ENCODE data around the gene STXBP5. TPM values are rescaled to one million over a fixed set of nuclear protein-coding genes. Genes with fewer than 3 reads are reported as not detected.

The STXBP5 gene
- total RNA-seq, 1 experiment from 2014 or later, result 17.9 TPM

DNA sequence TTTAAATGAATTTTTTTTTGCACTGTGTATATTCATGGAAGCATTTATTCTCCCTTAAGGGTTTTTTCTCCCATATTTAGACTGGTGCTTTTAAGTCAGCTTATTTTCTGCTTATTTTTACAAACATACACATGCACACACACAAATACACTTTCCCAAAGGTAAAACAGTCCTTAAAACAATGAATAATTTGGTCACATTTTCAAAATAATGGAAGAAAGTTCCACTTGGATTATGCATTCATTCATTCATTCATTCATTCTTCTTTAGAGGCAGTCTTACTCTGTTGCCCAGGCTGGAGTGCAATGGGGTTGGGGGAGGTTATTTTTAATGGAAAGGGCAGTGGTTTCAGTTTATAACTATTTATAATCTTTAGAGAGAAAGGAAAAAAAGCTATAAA lies 69.8 kb downstream of the STXBP5 start:
- no peak overlapping the region for H3K27ac Mint-ChIP-seq (ENCODE audit: unreplicated experiment)
- intact Hi-C loops (cut with micrococcal nuclease; ENCODE audit: unreplicated experiment), result no loop called here
- no peaks in the 10 kb centered on the region for H3K27me3 Mint-ChIP-seq (ENCODE audit: insufficient read depth, unreplicated experiment)
- H3K4me3 Mint-ChIP-seq (ENCODE audit: unreplicated experiment), result no peak overlapping the region
- H3K9me3 ChIP-seq, result no peaks in the 10 kb centered on the region
- no peaks in the 10 kb centered on the region for H3K4me1 Mint-ChIP-seq (ENCODE audit: low read depth, unreplicated experiment)
- TF ChIP-seq CTCF (IDR thresholded peaks at IDR 0.05; ENCODE audit: insufficient read depth in 1 of 2, low read depth in 1 of 2, low read length in 1 of 2, severe bottlenecking in 1 of 2, unreplicated experiment in 1 of 2), result no peak
- H3K4me1 ChIP-seq, result no peaks in the 10 kb centered on the region
- H3K4me3 ChIP-seq (ENCODE audit: low read depth, low read length), result no peak overlapping the region
- no peak for DNase-seq
- ChIA-PET CTCF (no interaction called here), POLR2A (no interaction called here)
- H3K36me3 ChIP-seq (ENCODE audit: control insufficient read depth, insufficient read depth, low read length), result no peaks in the 10 kb centered on the region
- no peaks in the 10 kb centered on the region for H3K9me3 Mint-ChIP-seq (ENCODE audit: unreplicated experiment)
- H3K27me3 ChIP-seq (replicated peaks; ENCODE audit: control insufficient read depth, insufficient read depth, low read length), result no peaks in the 10 kb centered on the region
- no TSS peak for BruUV-seq (replicated peaks)
- peaks cover 24% of the 10 kb centered on the region for H3K36me3 Mint-ChIP-seq (ENCODE audit: insufficient read depth, unreplicated experiment)

GRCh38 chr6:147274776-147275175 lies 70.6 kb downstream of the STXBP5 start:
- Mint-ChIP-seq H3K27me3 (ENCODE audit: insufficient read depth, unreplicated experiment) (no peaks in the 10 kb centered on the region), H3K27ac (ENCODE audit: unreplicated experiment) (no peak overlapping the region), H3K9me3 (ENCODE audit: unreplicated experiment) (no peaks in the 10 kb centered on the region), H3K4me1 (ENCODE audit: low read depth, unreplicated experiment) (no peaks in the 10 kb centered on the region), H3K36me3 (ENCODE audit: insufficient read depth, unreplicated experiment) (peaks cover 23% of the 10 kb centered on the region), H3K4me3 (ENCODE audit: unreplicated experiment) (no peak overlapping the region)
- TF ChIP-seq CTCF (IDR thresholded peaks at IDR 0.05; ENCODE audit: insufficient read depth in 1 of 2, low read depth in 1 of 2, low read length in 1 of 2, severe bottlenecking in 1 of 2, unreplicated experiment in 1 of 2), result no peak
- POLR2A ChIA-PET, result no interaction called here
- Histone ChIP-seq H3K4me3 (ENCODE audit: low read depth, low read length) (no peak overlapping the region), H3K9me3 (no peaks in the 10 kb centered on the region), H3K4me1 (no peaks in the 10 kb centered on the region), H3K27me3 (replicated peaks; ENCODE audit: control insufficient read depth, insufficient read depth, low read length) (no peaks in the 10 kb centered on the region), H3K36me3 (ENCODE audit: control insufficient read depth, insufficient read depth, low read length) (no peaks in the 10 kb centered on the region)
- DNase-seq, result no peak
- BruUV-seq (replicated peaks), result no TSS peak
- intact Hi-C loops (cut with micrococcal nuclease; ENCODE audit: unreplicated experiment), result no loop called here
- CTCF ChIA-PET, result no interaction called here

DNA sequence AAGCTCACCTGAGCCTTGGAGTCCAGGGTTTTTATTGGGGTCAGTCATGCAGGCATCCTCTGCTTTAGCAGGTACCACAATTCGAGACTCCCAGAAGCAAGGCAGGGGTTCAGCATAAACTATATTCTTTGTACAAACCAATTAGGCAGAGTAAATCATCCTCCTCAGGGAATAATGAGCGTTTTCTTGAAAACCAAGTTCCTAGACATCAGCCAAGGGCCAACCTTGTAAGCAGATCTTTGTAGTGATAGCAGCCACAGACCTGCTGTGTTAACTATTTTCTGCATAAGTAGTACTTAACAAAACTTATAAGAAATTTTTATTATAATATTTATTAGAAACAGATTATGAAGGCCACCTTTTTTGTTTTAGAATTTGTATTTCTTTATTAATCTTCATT lies 74.7 kb downstream of the STXBP5 start:
- H3K4me1 ChIP-seq, result no peaks in the 10 kb centered on the region
- H3K36me3 ChIP-seq (ENCODE audit: control insufficient read depth, insufficient read depth, low read length), result no peaks in the 10 kb centered on the region
- ChIA-PET POLR2A (no interaction called here), CTCF (no interaction called here)
- H3K27me3 ChIP-seq (replicated peaks; ENCODE audit: control insufficient read depth, insufficient read depth, low read length), result no peaks in the 10 kb centered on the region
- H3K9me3 ChIP-seq, result no peaks in the 10 kb centered on the region
- H3K4me3 ChIP-seq (ENCODE audit: low read depth, low read length), result no peak overlapping the region
- Mint-ChIP-seq H3K36me3 (ENCODE audit: insufficient read depth, unreplicated experiment) (peaks cover 5% of the 10 kb centered on the region), H3K27ac (ENCODE audit: unreplicated experiment) (no peak overlapping the region), H3K27me3 (ENCODE audit: insufficient read depth, unreplicated experiment) (no peaks in the 10 kb centered on the region), H3K4me1 (ENCODE audit: low read depth, unreplicated experiment) (no peaks in the 10 kb centered on the region), H3K9me3 (ENCODE audit: unreplicated experiment) (no peaks in the 10 kb centered on the region), H3K4me3 (ENCODE audit: unreplicated experiment) (no peak overlapping the region)
- intact Hi-C loops (cut with micrococcal nuclease; ENCODE audit: unreplicated experiment), result no loop called here
- no peak for DNase-seq
- BruUV-seq (replicated peaks), result no TSS peak
- no peak for TF ChIP-seq CTCF (IDR thresholded peaks at IDR 0.05; ENCODE audit: insufficient read depth in 1 of 2, low read depth in 1 of 2, low read length in 1 of 2, severe bottlenecking in 1 of 2, unreplicated experiment in 1 of 2)

Data from Caco-2 (cell line).